ENCODE measurements around the gene NOP10. TPM values are rescaled to one million over a fixed set of nuclear protein-coding genes. Genes with fewer than 3 reads are reported as not detected.

The NOP10 gene
- total RNA-seq, 2 donors from 2014 or later, result 115 to 120 TPM

GRCh38 chr15:34365836-34366235 is 22.9 kb upstream of the NOP10 start:
- H3K4me3 ChIP-seq, result peak overlapping the region; percentile 68 to 84

GRCh38 chr15:34365091-34365825 is 22.3 kb upstream of the NOP10 start:
- H3K27me3 ChIP-seq, result no peaks in the 10 kb centered on the region
- DNase-seq (ENCODE audit: low spot score), result no peak
- no peak for TF ChIP-seq CTCF (IDR thresholded peaks at IDR 0.05)
- H3K4me1 ChIP-seq, result peaks cover 0 to 29% of the 10 kb centered on the region in 2 donors
- no peaks in the 10 kb centered on the region for H3K9me3 ChIP-seq
- peaks cover 5% of the 10 kb centered on the region for H3K36me3 ChIP-seq
- peak overlapping the region; percentile 97 for H3K27ac ChIP-seq
- peak overlapping the region in 1 of 2 donors; percentile 84 for H3K4me3 ChIP-seq

More at GRCh38 chr15:34365836-34366235, 22.9 kb upstream of the NOP10 start:
- no peak for DNase-seq (ENCODE audit: low spot score)
- no peaks in the 10 kb centered on the region for H3K9me3 ChIP-seq
- H3K27ac ChIP-seq, result peak overlapping the region; percentile 97
- peaks cover 0 to 29% of the 10 kb centered on the region in 2 donors for H3K4me1 ChIP-seq
- no peaks in the 10 kb centered on the region for H3K27me3 ChIP-seq
- no peaks in the 10 kb centered on the region for H3K36me3 ChIP-seq
- TF ChIP-seq CTCF (IDR thresholded peaks at IDR 0.05), result no peak

- no peaks in the 10 kb centered on the region for H3K9me3 ChIP-seq
- peaks cover 0 to 29% of the 10 kb centered on the region in 2 donors for H3K4me1 ChIP-seq
- H3K36me3 ChIP-seq, result peaks cover 17% of the 10 kb centered on the region
- H3K27me3 ChIP-seq, result no peaks in the 10 kb centered on the region
- TF ChIP-seq CTCF (IDR thresholded peaks at IDR 0.05), result no peak
- H3K27ac ChIP-seq, result no peak overlapping the region
- H3K4me3 ChIP-seq, result no peak overlapping the region
- no peak for DNase-seq (ENCODE audit: low spot score)
These were observed 21.1 kb upstream of the NOP10 start for GRCh38 chr15:34364041-34364440.

GRCh38 chr15:34362047-34362773 is 19.3 kb upstream of the NOP10 start:
- H3K27ac ChIP-seq, result no peak overlapping the region
- no peak for TF ChIP-seq CTCF (IDR thresholded peaks at IDR 0.05)
- H3K9me3 ChIP-seq, result no peaks in the 10 kb centered on the region
- DNase-seq (ENCODE audit: low spot score), result no peak
- peaks cover 25% of the 10 kb centered on the region for H3K36me3 ChIP-seq
- peaks cover 0 to 19% of the 10 kb centered on the region in 2 donors for H3K4me1 ChIP-seq
- no peaks in the 10 kb centered on the region for H3K27me3 ChIP-seq
- H3K4me3 ChIP-seq, result no peak overlapping the region

- H3K36me3 ChIP-seq, result peaks cover 25% of the 10 kb centered on the region
- H3K9me3 ChIP-seq, result no peaks in the 10 kb centered on the region
- TF ChIP-seq CTCF (IDR thresholded peaks at IDR 0.05), result no peak
- H3K27ac ChIP-seq, result no peak overlapping the region
- H3K27me3 ChIP-seq, result no peaks in the 10 kb centered on the region
- no peak overlapping the region for H3K4me3 ChIP-seq
- DNase-seq (ENCODE audit: low spot score), result no peak
- peaks cover 0 to 16% of the 10 kb centered on the region in 2 donors for H3K4me1 ChIP-seq
These were observed 18.3 kb upstream of the NOP10 start for GRCh38 chr15:34361278-34361677.
